ENCODE data around the gene RAB3C. TPM values are rescaled to one million over a fixed set of nuclear protein-coding genes. Genes with fewer than 3 reads are reported as not detected.
"Not testable (repeated sequence)": the region's sequence is repeated elsewhere in the genome, so short reads cannot be mapped to it uniquely, and the experiment has no call there.

Gene RAB3C
- total and polyA plus RNA-seq, 4 experiments from 2014 or later = not detected

- H3K27me3 ChIP-seq (ENCODE audit: insufficient read depth, low read length); H3K9me3 ChIP-seq (ENCODE audit: control insufficient read depth in 1 of 2, low read length in 2 of 2); H3K27me3 Mint-ChIP-seq; CTCF ChIA-PET (ENCODE audit: partially characterized antibody); H3K4me3 Mint-ChIP-seq; H3K4me3 ChIP-seq (ENCODE audit: low read length in 2 of 2); H3K27ac Mint-ChIP-seq; H3K36me3 Mint-ChIP-seq; DNase-seq; H3K4me1 Mint-ChIP-seq; H3K36me3 ChIP-seq (ENCODE audit: insufficient read depth, low read length); H3K4me1 ChIP-seq (ENCODE audit: insufficient read depth, low read length); intact Hi-C loops (cut with micrococcal nuclease); POLR2A ChIA-PET (ENCODE audit: partially characterized antibody); H3K27ac ChIP-seq (ENCODE audit: low read depth, low read length): not testable (repeated sequence)
- peaks cover 0 to 11% (median 2%) of the 10 kb centered on the region in 8 donors for H3K9me3 Mint-ChIP-seq
Measured at GRCh38 chr5:58572973-58573372, 9.9 kb upstream of the RAB3C start.

GRCh38 chr5:58579781-58580180 is 3.1 kb upstream of the RAB3C start:
- peaks cover 0 to 7% (median under 1%) of the 10 kb centered on the region in 8 donors for H3K9me3 Mint-ChIP-seq

GRCh38 chr5:58582019-58582802 is 664 bp upstream of the RAB3C start:
- H3K27ac ChIP-seq (ENCODE audit: low read depth, low read length) = no peak overlapping the region
- H3K4me1 Mint-ChIP-seq = peaks cover 12 to 19% (median 14%) of the 10 kb centered on the region in 4 donors
- CTCF ChIA-PET (ENCODE audit: partially characterized antibody) = no interaction called here
- POLR2A ChIA-PET (ENCODE audit: partially characterized antibody) = no interaction called here
- H3K27me3 Mint-ChIP-seq = peaks cover 34 to 37% of the 10 kb centered on the region in 2 donors
- no peaks in the 10 kb centered on the region for H3K36me3 Mint-ChIP-seq
- no peaks in the 10 kb centered on the region for H3K36me3 ChIP-seq (ENCODE audit: insufficient read depth, low read length)
- intact Hi-C loops (cut with micrococcal nuclease) = no loop called here
- H3K4me3 ChIP-seq (ENCODE audit: low read length in 2 of 2) = no peak overlapping the region
- H3K27me3 ChIP-seq (ENCODE audit: insufficient read depth, low read length) = peaks cover 6% of the 10 kb centered on the region
- H3K9me3 Mint-ChIP-seq = peaks cover 0 to 4% (median 0%) of the 10 kb centered on the region in 8 donors
- peak overlapping the region; percentile 36 to 84 (median 78) for H3K4me3 Mint-ChIP-seq
- no peak for DNase-seq
- H3K27ac Mint-ChIP-seq = no peak overlapping the region
- no peaks in the 10 kb centered on the region for H3K9me3 ChIP-seq (ENCODE audit: control insufficient read depth in 1 of 2, low read length in 2 of 2)
- peaks cover 14% of the 10 kb centered on the region for H3K4me1 ChIP-seq (ENCODE audit: insufficient read depth, low read length)

More at GRCh38 chr5:58579781-58580180, 3.1 kb upstream of the RAB3C start:
- Mint-ChIP-seq H3K4me3 (no peak overlapping the region), H3K36me3 (no peaks in the 10 kb centered on the region), H3K27me3 (peaks cover 31 to 32% of the 10 kb centered on the region in 2 donors), H3K27ac (no peak overlapping the region), H3K4me1 (peaks cover 12 to 19% (median 14%) of the 10 kb centered on the region in 4 donors)
- Histone ChIP-seq H3K27me3 (ENCODE audit: insufficient read depth, low read length) (peaks cover 6% of the 10 kb centered on the region), H3K36me3 (ENCODE audit: insufficient read depth, low read length) (no peaks in the 10 kb centered on the region), H3K9me3 (ENCODE audit: control insufficient read depth in 1 of 2, low read length in 2 of 2) (no peaks in the 10 kb centered on the region), H3K27ac (ENCODE audit: low read depth, low read length) (no peak overlapping the region), H3K4me1 (ENCODE audit: insufficient read depth, low read length) (peaks cover 14% of the 10 kb centered on the region), H3K4me3 (ENCODE audit: low read length in 2 of 2) (no peak overlapping the region)
- CTCF ChIA-PET (ENCODE audit: partially characterized antibody) = no interaction called here
- intact Hi-C loops (cut with micrococcal nuclease) = no loop called here
- DNase-seq = no peak
- POLR2A ChIA-PET (ENCODE audit: partially characterized antibody) = no interaction called here

GRCh38 chr5:58595952-58596351 is 13.1 kb downstream of the RAB3C start:
- POLR2A ChIA-PET (ENCODE audit: partially characterized antibody) = no interaction called here
- no peaks in the 10 kb centered on the region for H3K9me3 ChIP-seq (ENCODE audit: control insufficient read depth in 1 of 2, low read length in 2 of 2)
- intact Hi-C loops (cut with micrococcal nuclease) = no loop called here
- Mint-ChIP-seq H3K36me3 (no peaks in the 10 kb centered on the region), H3K27me3 (peaks cover 2 to 4% of the 10 kb centered on the region in 2 donors), H3K4me3 (no peak overlapping the region), H3K9me3 (peaks cover 0 to 2% (median 0%) of the 10 kb centered on the region in 8 donors), H3K27ac (no peak overlapping the region), H3K4me1 (no peaks in the 10 kb centered on the region)
- no peak for DNase-seq
- no peaks in the 10 kb centered on the region for H3K36me3 ChIP-seq (ENCODE audit: insufficient read depth, low read length)
- H3K4me1 ChIP-seq (ENCODE audit: insufficient read depth, low read length) = no peaks in the 10 kb centered on the region
- H3K27ac ChIP-seq (ENCODE audit: low read depth, low read length) = no peak overlapping the region
- no peaks in the 10 kb centered on the region for H3K27me3 ChIP-seq (ENCODE audit: insufficient read depth, low read length)
- CTCF ChIA-PET (ENCODE audit: partially characterized antibody) = no interaction called here
- no peak overlapping the region for H3K4me3 ChIP-seq (ENCODE audit: low read length in 2 of 2)

- ChIA-PET POLR2A (ENCODE audit: partially characterized antibody) (no interaction called here), CTCF (ENCODE audit: partially characterized antibody) (no interaction called here)
- H3K36me3 ChIP-seq (ENCODE audit: insufficient read depth, low read length) = no peaks in the 10 kb centered on the region
- intact Hi-C loops (cut with micrococcal nuclease) = no loop called here
- no peaks in the 10 kb centered on the region for H3K27me3 ChIP-seq (ENCODE audit: insufficient read depth, low read length)
- H3K36me3 Mint-ChIP-seq = no peaks in the 10 kb centered on the region
- no peak for DNase-seq
- no peak overlapping the region for H3K4me3 Mint-ChIP-seq
- H3K9me3 ChIP-seq (ENCODE audit: control insufficient read depth in 1 of 2, low read length in 2 of 2) = no peaks in the 10 kb centered on the region
- H3K9me3 Mint-ChIP-seq = peaks cover 0 to 11% (median 5%) of the 10 kb centered on the region in 8 donors
- H3K27ac Mint-ChIP-seq = no peak overlapping the region
- no peak overlapping the region for H3K27ac ChIP-seq (ENCODE audit: low read depth, low read length)
- H3K4me1 ChIP-seq (ENCODE audit: insufficient read depth, low read length) = no peaks in the 10 kb centered on the region
- peaks cover 2% of the 10 kb centered on the region in 2 donors for H3K27me3 Mint-ChIP-seq
- no peak overlapping the region for H3K4me3 ChIP-seq (ENCODE audit: low read length in 2 of 2)
- H3K4me1 Mint-ChIP-seq = no peaks in the 10 kb centered on the region
Measured at GRCh38 chr5:58598440-58598839, 15.6 kb downstream of the RAB3C start.

- H3K4me1 ChIP-seq (ENCODE audit: insufficient read depth, low read length) = no peaks in the 10 kb centered on the region
- H3K27me3 Mint-ChIP-seq = peaks cover 1 to 4% of the 10 kb centered on the region in 2 donors
- no peaks in the 10 kb centered on the region for H3K36me3 ChIP-seq (ENCODE audit: insufficient read depth, low read length)
- no peaks in the 10 kb centered on the region for H3K4me1 Mint-ChIP-seq
- H3K9me3 Mint-ChIP-seq = peaks cover 0 to 14% (median 8%) of the 10 kb centered on the region in 8 donors
- H3K27ac ChIP-seq (ENCODE audit: low read depth, low read length) = no peak overlapping the region
- no peaks in the 10 kb centered on the region for H3K36me3 Mint-ChIP-seq
- H3K4me3 Mint-ChIP-seq = no peak overlapping the region
- intact Hi-C loops (cut with micrococcal nuclease) = no loop called here
- no peak overlapping the region for H3K27ac Mint-ChIP-seq
- no peak for DNase-seq
- no peak overlapping the region for H3K4me3 ChIP-seq (ENCODE audit: low read length in 2 of 2)
- ChIA-PET POLR2A (ENCODE audit: partially characterized antibody) (no interaction called here), CTCF (ENCODE audit: partially characterized antibody) (no interaction called here)
- no peaks in the 10 kb centered on the region for H3K27me3 ChIP-seq (ENCODE audit: insufficient read depth, low read length)
- H3K9me3 ChIP-seq (ENCODE audit: control insufficient read depth in 1 of 2, low read length in 2 of 2) = no peaks in the 10 kb centered on the region
Measured at GRCh38 chr5:58599217-58599616, 16.3 kb downstream of the RAB3C start.

GRCh38 chr5:58600613-58601012 is 17.7 kb downstream of the RAB3C start:
- H3K4me3 ChIP-seq (ENCODE audit: low read length in 2 of 2); H3K4me1 Mint-ChIP-seq; H3K36me3 Mint-ChIP-seq; H3K4me3 Mint-ChIP-seq; H3K9me3 ChIP-seq (ENCODE audit: control insufficient read depth in 1 of 2, low read length in 2 of 2); DNase-seq; H3K27ac ChIP-seq (ENCODE audit: low read depth, low read length); H3K27ac Mint-ChIP-seq; H3K27me3 ChIP-seq (ENCODE audit: insufficient read depth, low read length); POLR2A ChIA-PET (ENCODE audit: partially characterized antibody); intact Hi-C loops (cut with micrococcal nuclease); H3K36me3 ChIP-seq (ENCODE audit: insufficient read depth, low read length); H3K4me1 ChIP-seq (ENCODE audit: insufficient read depth, low read length); H3K27me3 Mint-ChIP-seq; CTCF ChIA-PET (ENCODE audit: partially characterized antibody): not testable (repeated sequence)
- peaks cover 0 to 22% (median 11%) of the 10 kb centered on the region in 8 donors for H3K9me3 Mint-ChIP-seq

Data from CD4-positive, alpha-beta memory T cell (primary cell).